HepG2 (cell line): Measurements from ENCODE around the gene PAN3. TPM values are rescaled to one million over a fixed set of nuclear protein-coding genes. Genes with fewer than 3 reads are reported as not detected.

Source experiments
- ASH2L ChIP-seq: fragments of 300-600, 200-600 bp; sonication (generic); IDR thresholded peaks from 2 replicates; pipeline ENCODE4 v1.7.0; 2017; ENCODE audit warnings: low read depth, mild to moderate bottlenecking, moderate library complexity, mixed read lengths, low read length; ENCODE audit not compliant: insufficient read length
- CAMTA2 ChIP-seq: sonication (generic); formaldehyde crosslinking; IDR thresholded peaks from 2 replicates; pipeline ENCODE4 v1.4.0; 2020; ENCODE audit warnings: mild to moderate bottlenecking, missing genetic modification reagents, borderline replicate concordance
- CBX1 ChIP-seq: IDR thresholded peaks from one replicate; pipeline ENCODE4 v1.6.1; 2016; ENCODE audit warnings: antibody characterized with exemption, low read depth
- CREM ChIP-seq, 2 experiments: sonication (generic) in 1 of 2; formaldehyde crosslinking in 1 of 2; IDR thresholded peaks; 2 replicates each; pipeline versions ENCODE4 v1.4.0 to v1.6.1; 2016 to 2020; ENCODE audit warnings: antibody characterized with exemption in 1 of 2, mild to moderate bottlenecking in 1 of 2, missing genetic modification reagents in 1 of 2
- KLF11 ChIP-seq: IDR thresholded peaks from 2 replicates; pipeline ENCODE4 v1.6.1; 2016; ENCODE audit warnings: missing compliant biosample characterization
- NR2C2 ChIP-seq: sonication (generic); formaldehyde crosslinking; IDR thresholded peaks from 2 replicates; pipeline ENCODE4 v1.4.0; 2020; ENCODE audit warnings: missing genetic modification reagents, mild to moderate bottlenecking, moderate library complexity, borderline replicate concordance
- NR3C1 ChIP-seq: sonication (generic); formaldehyde crosslinking; IDR thresholded peaks from 2 replicates; pipeline ENCODE4 v1.4.0; 2020; ENCODE audit warnings: missing genetic modification reagents
- POGZ ChIP-seq: sonication (generic); formaldehyde crosslinking; IDR thresholded peaks from 2 replicates; pipeline ENCODE4 v1.4.0; 2020; ENCODE audit warnings: mild to moderate bottlenecking, missing genetic modification reagents
- SOX13 ChIP-seq, 3 experiments: fragments of 450-650 bp in 1 of 3; sonication (generic) in 1 of 3; formaldehyde crosslinking in 1 of 3; IDR thresholded peaks in 2 of 3; conservative IDR thresholded peaks in 1 of 3; 2 replicates each; pipeline versions ENCODE4 v1.5.0 to v1.6.1; 2016 to 2020; ENCODE audit warnings: antibody characterized with exemption in 1 of 3, mild to moderate bottlenecking in 1 of 3, missing compliant biosample characterization in 1 of 3, missing genetic modification reagents in 1 of 3, moderate library complexity in 1 of 3
- SP4 ChIP-seq: sonication (generic); formaldehyde crosslinking; IDR thresholded peaks from 2 replicates; pipeline ENCODE4 v1.8.1; 2023; ENCODE audit warnings: mild to moderate bottlenecking, missing genetic modification reagents
- ZBTB21 ChIP-seq: sonication (generic); formaldehyde crosslinking; IDR thresholded peaks from 2 replicates; pipeline ENCODE4 v1.4.0; 2020; ENCODE audit warnings: missing genetic modification reagents
- ZBTB7A ChIP-seq: sonication (generic); formaldehyde crosslinking; IDR thresholded peaks from 2 replicates; pipeline ENCODE4 v1.8.0; 2022; ENCODE audit warnings: mild to moderate bottlenecking, missing genetic modification reagents
- ZEB1 ChIP-seq: IDR thresholded peaks from 2 replicates; pipeline ENCODE4 v1.6.1; 2012; ENCODE audit warnings: mild to moderate bottlenecking, low read depth, inconsistent platforms; ENCODE audit not compliant: insufficient replicate concordance
- ZFP1 ChIP-seq: IDR thresholded peaks from 2 replicates; pipeline ENCODE4 v1.6.1; 2016
- ZNF260 ChIP-seq: sonication (generic); formaldehyde crosslinking; IDR thresholded peaks from 2 replicates; pipeline ENCODE4 v1.4.0; 2020; ENCODE audit warnings: missing genetic modification reagents, low read depth, mild to moderate bottlenecking, borderline replicate concordance
- ZNF263 ChIP-seq: sonication (generic); formaldehyde crosslinking; IDR thresholded peaks from 2 replicates; pipeline ENCODE4 v1.4.0; 2020; ENCODE audit warnings: missing genetic modification reagents
- ZNF446 ChIP-seq: sonication (generic); formaldehyde crosslinking; IDR thresholded peaks from 2 replicates; pipeline ENCODE4 v1.5.0; 2020; ENCODE audit warnings: mild to moderate bottlenecking, missing genetic modification reagents
- ZNF761 ChIP-seq: sonication (generic); formaldehyde crosslinking; conservative IDR thresholded peaks from 2 replicates; pipeline ENCODE4 v1.4.0; 2020; ENCODE audit warnings: mild to moderate bottlenecking, missing genetic modification reagents
- ZNF772 ChIP-seq: sonication (generic); formaldehyde crosslinking; IDR thresholded peaks from 2 replicates; pipeline ENCODE4 v1.5.0; 2020; ENCODE audit warnings: mild to moderate bottlenecking, missing genetic modification reagents
- polyA plus RNA-seq, 8 experiments: library from polyadenylated mRNA; depleted of rRNA in 3 of 8; stranded (reverse) in 7 of 8; unstranded in 1 of 8; fragments of >200 nt; fragmentation: Illumina TruSeq in 4 of 8; extraction: Trizol in 4 of 8; gene quantifications; 2 replicates each; pipeline versions ENCODE4 v1.2.1 to v1.2.3, GENCODE V29; 2011 to 2016; ENCODE audit warnings: low read depth in 4 of 8, missing spikeins in 1 of 8, mixed read lengths in 1 of 8; ENCODE audit not compliant: insufficient read depth in 1 of 8
- total RNA-seq, 5 experiments: library from RNA; depleted of rRNA; stranded (reverse); fragments of >200 nt; fragmentation: Illumina TruSeq; extraction: Trizol; gene quantifications; 2 replicates each; pipeline ENCODE4 v1.2.3, GENCODE V29; 2016; ENCODE audit warnings: low read depth in 1 of 5
- TF ChIP-seq, protein P1 (sequence below): sonication (generic); formaldehyde crosslinking; IDR thresholded peaks from 2 replicates; pipeline ENCODE4 v1.5.0; 2020; ENCODE audit warnings: missing genetic modification reagents, mild to moderate bottlenecking, borderline replicate concordance
- TF ChIP-seq, protein P2 (sequence below): sonication (generic); formaldehyde crosslinking; IDR thresholded peaks from 2 replicates; pipeline ENCODE4 v1.9.0; 2021; ENCODE audit warnings: missing genetic modification reagents, borderline replicate concordance
- TF ChIP-seq, protein P3 (sequence below): IDR thresholded peaks from 2 replicates; pipeline ENCODE4 v1.6.1; 2012; ENCODE audit warnings: low read depth, low read length, improper control_type of control experiment
- TF ChIP-seq, protein P4 (sequence below): sonication (generic); formaldehyde crosslinking; IDR thresholded peaks from 2 replicates; pipeline ENCODE4 v1.5.0; 2020; ENCODE audit warnings: mild to moderate bottlenecking, missing genetic modification reagents, borderline replicate concordance

Gene PAN3
- total and polyA plus RNA-seq, 2 of the 13 experiments (the other 11 are each of a cell fraction or from before 2014, with no cell fraction given), result 9.7 to 10.6 TPM

DNA sequence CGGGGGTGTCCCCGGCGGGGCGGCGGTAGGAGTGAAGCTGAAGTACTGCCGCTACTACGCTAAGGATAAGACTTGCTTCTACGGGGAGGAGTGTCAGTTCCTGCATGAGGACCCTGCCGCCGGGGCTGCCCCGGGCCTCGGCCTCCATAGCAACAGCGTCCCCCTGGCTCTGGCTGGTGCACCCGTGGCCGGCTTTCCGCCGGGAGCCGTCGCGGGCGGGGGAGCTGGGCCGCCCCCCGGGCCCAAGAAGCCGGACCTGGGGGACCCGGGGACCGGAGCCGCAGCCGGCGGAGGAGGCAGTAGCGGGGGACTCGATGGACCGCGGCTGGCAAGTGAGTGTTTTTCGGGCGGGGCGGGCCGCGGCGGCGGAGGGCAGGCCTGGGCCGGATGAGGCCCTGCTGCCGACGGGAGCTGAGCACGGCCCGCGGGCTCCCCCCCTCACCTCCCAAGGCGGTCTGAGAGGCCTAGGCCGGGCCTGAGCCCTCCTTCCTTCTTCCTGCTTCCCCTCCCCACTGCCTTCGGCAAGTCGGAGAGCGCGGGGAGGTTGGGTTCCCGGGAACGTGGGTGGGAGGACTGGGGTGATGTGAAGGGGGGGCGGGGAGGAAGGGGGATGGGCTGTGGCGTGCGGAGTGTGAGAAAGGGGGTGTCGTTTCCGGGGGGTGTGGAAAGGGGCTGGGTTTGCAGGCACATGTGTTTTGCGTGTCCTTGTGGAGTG, 568 bp downstream of the PAN3 start (continued):
- TF ChIP-seq NR3C1 (CRISPR knock-in tag), result no peak
- no peak for TF ChIP-seq POGZ (CRISPR knock-in tag)
- TF ChIP-seq CREM (IDR thresholded peaks at IDR 0.05), result 0 out of 2 replicates have a peak, but pooled peaks have one; percentile 16
- TF ChIP-seq CREM (CRISPR knock-in tag; IDR thresholded peaks at IDR 0.05), result no peak
- TF ChIP-seq ZBTB21, result no peak
- TF ChIP-seq CBX1, result peak; percentile 34
- TF ChIP-seq, protein P1, sequence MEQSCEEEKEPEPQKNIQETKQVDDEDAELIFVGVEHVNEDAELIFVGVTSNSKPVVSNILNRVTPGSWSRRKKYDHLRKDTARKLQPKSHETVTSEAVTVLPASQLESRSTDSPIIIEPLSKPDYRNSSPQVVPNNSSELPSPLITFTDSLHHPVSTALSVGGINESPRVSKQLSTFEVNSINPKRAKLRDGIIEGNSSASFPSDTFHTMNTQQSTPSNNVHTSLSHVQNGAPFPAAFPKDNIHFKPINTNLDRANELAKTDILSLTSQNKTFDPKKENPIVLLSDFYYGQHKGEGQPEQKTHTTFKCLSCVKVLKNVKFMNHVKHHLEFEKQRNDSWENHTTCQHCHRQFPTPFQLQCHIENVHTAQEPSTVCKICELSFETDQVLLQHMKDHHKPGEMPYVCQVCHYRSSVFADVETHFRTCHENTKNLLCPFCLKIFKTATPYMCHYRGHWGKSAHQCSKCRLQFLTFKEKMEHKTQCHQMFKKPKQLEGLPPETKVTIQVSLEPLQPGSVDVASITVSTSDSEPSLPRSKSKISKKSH (CRISPR knock-in tag), result no peak
- TF ChIP-seq, protein P2, sequence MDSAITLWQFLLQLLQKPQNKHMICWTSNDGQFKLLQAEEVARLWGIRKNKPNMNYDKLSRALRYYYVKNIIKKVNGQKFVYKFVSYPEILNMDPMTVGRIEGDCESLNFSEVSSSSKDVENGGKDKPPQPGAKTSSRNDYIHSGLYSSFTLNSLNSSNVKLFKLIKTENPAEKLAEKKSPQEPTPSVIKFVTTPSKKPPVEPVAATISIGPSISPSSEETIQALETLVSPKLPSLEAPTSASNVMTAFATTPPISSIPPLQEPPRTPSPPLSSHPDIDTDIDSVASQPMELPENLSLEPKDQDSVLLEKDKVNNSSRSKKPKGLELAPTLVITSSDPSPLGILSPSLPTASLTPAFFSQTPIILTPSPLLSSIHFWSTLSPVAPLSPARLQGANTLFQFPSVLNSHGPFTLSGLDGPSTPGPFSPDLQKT, result no peak
- no peak for TF ChIP-seq CAMTA2 (CRISPR knock-in tag)
- TF ChIP-seq ZNF446, result no peak
- TF ChIP-seq ZNF263 (CRISPR knock-in tag), result 0 out of 2 replicates have a peak, but pooled peaks have one; percentile 13
- TF ChIP-seq ZNF260, result no peak
- TF ChIP-seq ZEB1, result no peak
- TF ChIP-seq, protein P3, sequence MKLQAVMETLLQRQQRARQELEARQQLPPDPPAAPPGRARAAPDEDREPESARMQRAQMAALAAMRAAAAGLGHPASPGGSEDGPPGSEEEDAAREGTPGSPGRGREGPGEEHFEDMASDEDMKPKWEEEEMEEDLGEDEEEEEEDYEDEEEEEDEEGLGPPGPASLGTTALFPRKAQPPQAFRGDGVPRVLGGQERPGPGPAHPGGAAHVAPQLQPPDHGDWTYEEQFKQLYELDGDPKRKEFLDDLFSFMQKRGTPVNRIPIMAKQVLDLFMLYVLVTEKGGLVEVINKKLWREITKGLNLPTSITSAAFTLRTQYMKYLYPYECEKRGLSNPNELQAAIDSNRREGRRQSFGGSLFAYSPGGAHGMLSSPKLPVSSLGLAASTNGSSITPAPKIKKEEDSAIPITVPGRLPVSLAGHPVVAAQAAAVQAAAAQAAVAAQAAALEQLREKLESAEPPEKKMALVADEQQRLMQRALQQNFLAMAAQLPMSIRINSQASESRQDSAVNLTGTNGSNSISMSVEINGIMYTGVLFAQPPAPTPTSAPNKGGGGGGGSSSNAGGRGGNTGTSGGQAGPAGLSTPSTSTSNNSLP, result no peak
- no peak for TF ChIP-seq ZNF761
- no peak for TF ChIP-seq ZBTB7A (CRISPR knock-in tag)
- no peak for TF ChIP-seq ZNF772 (CRISPR knock-in tag)
- peak; percentile 27 for TF ChIP-seq ASH2L
- TF ChIP-seq SP4 (CRISPR knock-in tag), result no peak
- no peak for TF ChIP-seq SOX13 (IDR thresholded peaks at IDR 0.05)
- TF ChIP-seq SOX13 (CRISPR knock-in tag; conservative IDR thresholded peaks at IDR 0.05 in 1 of 2, IDR thresholded peaks at IDR 0.05 in 1 of 2), result no peak
- no peak for TF ChIP-seq ZFP1
- TF ChIP-seq, protein P4, sequence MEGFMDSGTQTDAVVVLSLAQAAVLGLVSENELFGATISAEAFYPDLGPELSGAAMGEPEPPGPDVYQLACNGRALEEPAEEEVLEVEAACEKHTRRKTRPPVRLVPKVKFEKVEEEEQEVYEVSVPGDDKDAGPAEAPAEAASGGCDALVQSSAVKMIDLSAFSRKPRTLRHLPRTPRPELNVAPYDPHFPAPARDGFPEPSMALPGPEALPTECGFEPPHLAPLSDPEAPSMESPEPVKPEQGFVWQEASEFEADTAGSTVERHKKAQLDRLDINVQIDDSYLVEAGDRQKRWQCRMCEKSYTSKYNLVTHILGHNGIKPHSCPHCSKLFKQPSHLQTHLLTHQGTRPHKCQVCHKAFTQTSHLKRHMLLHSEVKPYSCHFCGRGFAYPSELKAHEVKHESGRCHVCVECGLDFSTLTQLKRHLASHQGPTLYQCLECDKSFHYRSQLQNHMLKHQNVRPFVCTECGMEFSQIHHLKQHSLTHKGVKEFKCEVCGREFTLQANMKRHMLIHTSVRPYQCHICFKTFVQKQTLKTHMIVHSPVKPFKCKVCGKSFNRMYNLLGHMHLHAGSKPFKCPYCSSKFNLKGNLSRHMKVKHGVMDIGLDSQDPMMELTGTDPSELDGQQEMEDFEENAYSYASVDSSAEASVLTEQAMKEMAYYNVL (CRISPR knock-in tag), result no peak
- no peak for TF ChIP-seq KLF11 (CRISPR knock-in tag)
- TF ChIP-seq NR2C2 (CRISPR knock-in tag), result peak; percentile 26; the same call in 1 of the 2 replicates
